Calu3 (cell line): ENCODE results near the gene TMEM14A. TPM values are rescaled to one million over a fixed set of nuclear protein-coding genes. Genes with fewer than 3 reads are reported as not detected.

Source experiments
- BruUV-seq: library from RNA; stranded (reverse); fragments of 400-500 nt; replicated peaks from 2 replicates; lab custom pipeline; 2021; lab: Mats Ljungman, UMichigan
- CTCF ChIA-PET: fragments of 300-600 bp; sonication (Branson Sonifier 250); formaldehyde crosslinking; loops from one replicate; lab custom pipeline; 2022; ENCODE audit warnings: antibody characterized with exemption; lab: Charles Lee
- DNase-seq: peaks from one replicate; pipeline ENCODE4 v3.0.0; 2022
- H3K27ac Mint-ChIP-seq: one replicate; pipeline ENCODE4 v1.8.0; 2022; ENCODE audit warnings: mixed read lengths; ENCODE audit not compliant: unreplicated experiment
- H3K27me3 Mint-ChIP-seq: one replicate; pipeline ENCODE4 v1.8.0; 2022; ENCODE audit warnings: mixed read lengths; ENCODE audit not compliant: unreplicated experiment
- H3K36me3 Mint-ChIP-seq: one replicate; pipeline ENCODE4 v1.8.0; 2022; ENCODE audit warnings: mild to moderate bottlenecking, moderate library complexity, mixed read lengths; ENCODE audit not compliant: insufficient read depth, unreplicated experiment
- H3K4me1 Mint-ChIP-seq: one replicate; pipeline ENCODE4 v1.8.0; 2022; ENCODE audit warnings: mild to moderate bottlenecking, low read depth, mixed read lengths; ENCODE audit not compliant: unreplicated experiment
- H3K4me3 Mint-ChIP-seq: one replicate; pipeline ENCODE4 v1.8.0; 2022; ENCODE audit warnings: mild to moderate bottlenecking, low read depth, moderate library complexity, mixed read lengths; ENCODE audit not compliant: unreplicated experiment
- H3K9me3 Mint-ChIP-seq: one replicate; pipeline ENCODE4 v1.8.0; 2022; ENCODE audit warnings: low read depth, mixed read lengths; ENCODE audit not compliant: unreplicated experiment
- CTCF ChIP-seq: fragments of 200-600 bp; IDR thresholded peaks from one replicate; pipeline ENCODE4 v1.8.0; 2022; ENCODE audit warnings: antibody characterized with exemption; ENCODE audit not compliant: unreplicated experiment
- intact Hi-C: fragments of 100-400 bp; cut with micrococcal nuclease; formaldehyde crosslinking; loops from one replicate; pipeline ENCODE4 v1.10.0; 2022; ENCODE audit not compliant: unreplicated experiment
- total RNA-seq: library from RNA; stranded (reverse); gene quantifications from 2 replicates; pipeline ENCODE4 v1.2.3, GENCODE V29; 2022

TMEM14A gene
- total RNA-seq, 1 experiment from 2014 or later, result 34.6 TPM

- no peak for DNase-seq
- no TSS peak for BruUV-seq
- H3K27ac Mint-ChIP-seq, result no peak overlapping the region
- H3K9me3 Mint-ChIP-seq, result no peaks in the 10 kb centered on the region
- no peak overlapping the region for H3K4me3 Mint-ChIP-seq
- H3K27me3 Mint-ChIP-seq, result peaks cover 18% of the 10 kb centered on the region
- TF ChIP-seq CTCF, result no peak
- H3K4me1 Mint-ChIP-seq, result no peaks in the 10 kb centered on the region
- H3K36me3 Mint-ChIP-seq, result no peaks in the 10 kb centered on the region
- intact Hi-C loops, result no loop called here
- CTCF ChIA-PET, result no interaction called here
Observed at GRCh38 chr6:52693773-52694172, 22.9 kb downstream of the TMEM14A start.

DNA sequence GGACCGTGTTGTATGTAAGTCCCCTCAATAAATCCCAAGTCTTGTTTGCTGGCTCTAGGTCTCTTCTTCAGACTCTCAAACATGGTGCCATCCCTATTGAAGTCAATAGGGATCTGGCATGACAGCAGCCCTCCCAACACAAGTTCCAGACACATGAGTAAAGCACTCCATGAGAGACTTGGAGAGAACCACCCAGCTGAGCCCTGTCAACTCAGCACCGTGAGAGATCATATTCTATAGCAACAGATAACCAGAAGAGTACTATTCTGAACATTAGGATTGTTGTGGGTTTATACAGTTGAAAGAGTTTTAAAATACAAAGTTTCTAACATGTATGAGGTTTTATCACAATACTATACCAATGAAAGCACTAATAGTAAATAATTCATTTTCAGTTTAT, 23.5 kb downstream of the TMEM14A start:
- Mint-ChIP-seq H3K4me1 (no peaks in the 10 kb centered on the region), H3K9me3 (no peaks in the 10 kb centered on the region), H3K36me3 (no peaks in the 10 kb centered on the region), H3K27me3 (peaks cover 18% of the 10 kb centered on the region), H3K4me3 (no peak overlapping the region), H3K27ac (no peak overlapping the region)
- no TSS peak for BruUV-seq
- CTCF ChIA-PET, result interaction anchor here (0.6 kb wide), 1 partner anchor 386 kb away, joined by 3 read pairs; no protein-coding TSS in a partner anchor
- TF ChIP-seq CTCF, result no peak
- DNase-seq, result no peak
- intact Hi-C loops, result no loop called here

DNA sequence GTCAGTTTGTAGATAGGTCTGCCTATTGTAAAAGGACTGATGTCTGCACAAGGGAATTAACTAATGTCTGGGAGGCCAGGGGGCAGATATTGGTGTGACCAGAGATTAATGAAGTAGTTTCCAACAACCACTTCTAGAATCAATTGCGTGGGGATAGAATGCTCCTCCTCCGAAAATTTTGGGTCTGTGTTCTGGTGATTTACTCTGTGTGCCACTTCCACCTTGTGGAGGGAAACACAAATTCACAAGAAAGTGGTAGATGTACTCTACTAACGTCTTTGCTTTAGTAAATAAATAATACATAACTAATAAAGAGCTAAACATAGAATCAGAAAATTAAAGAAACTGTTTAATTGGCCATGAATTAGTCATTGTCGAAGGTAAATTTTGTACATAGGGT, 25.5 kb downstream of the TMEM14A start:
- peaks cover 26% of the 10 kb centered on the region for H3K27me3 Mint-ChIP-seq
- CTCF ChIA-PET, result interaction anchor here (1.0 kb wide), 1 partner anchor 307 kb away, joined by 4 read pairs; no protein-coding TSS in a partner anchor
- no peak for TF ChIP-seq CTCF
- H3K36me3 Mint-ChIP-seq, result no peaks in the 10 kb centered on the region
- no peaks in the 10 kb centered on the region for H3K4me1 Mint-ChIP-seq
- no peak overlapping the region for H3K27ac Mint-ChIP-seq
- intact Hi-C loops, result no loop called here
- no TSS peak for BruUV-seq
- DNase-seq, result no peak
- H3K9me3 Mint-ChIP-seq, result no peaks in the 10 kb centered on the region
- H3K4me3 Mint-ChIP-seq, result no peak overlapping the region

DNA sequence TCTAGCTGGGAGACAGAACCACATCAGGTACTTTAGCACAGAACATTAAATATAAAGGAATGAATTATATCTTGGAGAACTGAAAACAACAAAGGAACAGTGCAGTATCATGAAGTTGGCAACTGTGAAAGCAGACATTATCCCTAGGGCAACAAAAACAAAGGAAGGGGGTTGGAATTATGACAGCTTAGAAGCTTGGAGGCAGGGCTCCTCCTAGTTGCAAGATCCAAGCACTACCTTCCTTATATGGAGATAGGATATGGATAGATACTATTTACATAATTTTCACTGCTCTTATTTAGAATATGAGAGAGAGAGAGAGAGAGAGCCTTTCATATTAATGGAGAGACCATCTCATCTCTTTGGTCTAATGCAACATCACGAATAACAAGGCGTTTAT, 27.0 kb downstream of the TMEM14A start:
- BruUV-seq, result no TSS peak
- CTCF ChIA-PET, result no interaction called here

More for the DNA sequence above, 27.0 kb downstream of the TMEM14A start:
- Mint-ChIP-seq H3K4me3 (no peak overlapping the region), H3K36me3 (no peaks in the 10 kb centered on the region), H3K27me3 (peaks cover 27% of the 10 kb centered on the region), H3K9me3 (no peaks in the 10 kb centered on the region), H3K27ac (no peak overlapping the region), H3K4me1 (no peaks in the 10 kb centered on the region)
- TF ChIP-seq CTCF, result no peak
- intact Hi-C loops, result no loop called here
- DNase-seq, result no peak
